GM20000 (cell line): Measurements from ENCODE around the gene TSNAXIP1.

Experiments
- DNase-seq: peaks from one replicate; pipeline ENCODE4 v3.0.0; 2012; ENCODE audit warnings: low spot score
- CTCF ChIP-seq: IDR thresholded peaks from 2 replicates; pipeline ENCODE4 v1.5.1; 2012; ENCODE audit warnings: mild to moderate bottlenecking, control low read depth; ENCODE audit errors: extremely low read depth, missing control alignments

The TSNAXIP1 gene

GRCh38 chr16:67846063-67846319 lies 39.3 kb downstream of the TSNAXIP1 start:
- peak; percentile 19 for DNase-seq
- no peak for TF ChIP-seq CTCF

GRCh38 chr16:67846320-67847063 lies 39.8 kb downstream of the TSNAXIP1 start, which contains the start of gene NUTF2:
TSS of gene NUTF2 (plus strand) at chr16:67846933. CDS start at chr16:67865131, 18,198 bp downstream.
- TF ChIP-seq CTCF, result no peak
- peak; percentile 98 for DNase-seq

GRCh38 chr16:67847064-67847861 lies 40.6 kb downstream of the TSNAXIP1 start, which contains the start of gene CENPT:
TSS of gene CENPT (minus strand) at chr16:67847693. CDS start at chr16:67833859, 13,834 bp downstream.
- TF ChIP-seq CTCF, result no peak
- DNase-seq, result peak; percentile 34

GRCh38 chr16:67848118-67848517 lies 41.4 kb downstream of the TSNAXIP1 start:
- TF ChIP-seq CTCF, result no peak
- no peak for DNase-seq

GRCh38 chr16:67853670-67854069 lies 47.0 kb downstream of the TSNAXIP1 start:
- TF ChIP-seq CTCF, result no peak
- no peak for DNase-seq

- DNase-seq, result no peak
- no peak for TF ChIP-seq CTCF
Observed at GRCh38 chr16:67855789-67856188, 49.1 kb downstream of the TSNAXIP1 start.

GRCh38 chr16:67856927-67857546 lies 50.3 kb downstream of the TSNAXIP1 start:
- no peak for DNase-seq
- no peak for TF ChIP-seq CTCF
